NB4 (cell line): ENCODE data around the gene TNFAIP2.

Experiments used
- MAX ChIP-seq: IDR thresholded peaks from 2 replicates; pipeline ENCODE4 v1.6.1; 2011; ENCODE audit warnings: low read depth, low read length
- MYC ChIP-seq: IDR thresholded peaks from 2 replicates; pipeline ENCODE4 v1.6.1; 2011; ENCODE audit warnings: low read depth, low read length
- POLR2A ChIP-seq: IDR thresholded peaks from 2 replicates; pipeline ENCODE4 v1.6.1; 2011; ENCODE audit warnings: mild to moderate bottlenecking; ENCODE audit not compliant: insufficient read length; ENCODE audit errors: extremely low read depth
- TF ChIP-seq, protein P1 (sequence below): IDR thresholded peaks from one replicate; pipeline ENCODE4 v1.5.1; 2012; ENCODE audit warnings: low read depth, low read length

DNA sequence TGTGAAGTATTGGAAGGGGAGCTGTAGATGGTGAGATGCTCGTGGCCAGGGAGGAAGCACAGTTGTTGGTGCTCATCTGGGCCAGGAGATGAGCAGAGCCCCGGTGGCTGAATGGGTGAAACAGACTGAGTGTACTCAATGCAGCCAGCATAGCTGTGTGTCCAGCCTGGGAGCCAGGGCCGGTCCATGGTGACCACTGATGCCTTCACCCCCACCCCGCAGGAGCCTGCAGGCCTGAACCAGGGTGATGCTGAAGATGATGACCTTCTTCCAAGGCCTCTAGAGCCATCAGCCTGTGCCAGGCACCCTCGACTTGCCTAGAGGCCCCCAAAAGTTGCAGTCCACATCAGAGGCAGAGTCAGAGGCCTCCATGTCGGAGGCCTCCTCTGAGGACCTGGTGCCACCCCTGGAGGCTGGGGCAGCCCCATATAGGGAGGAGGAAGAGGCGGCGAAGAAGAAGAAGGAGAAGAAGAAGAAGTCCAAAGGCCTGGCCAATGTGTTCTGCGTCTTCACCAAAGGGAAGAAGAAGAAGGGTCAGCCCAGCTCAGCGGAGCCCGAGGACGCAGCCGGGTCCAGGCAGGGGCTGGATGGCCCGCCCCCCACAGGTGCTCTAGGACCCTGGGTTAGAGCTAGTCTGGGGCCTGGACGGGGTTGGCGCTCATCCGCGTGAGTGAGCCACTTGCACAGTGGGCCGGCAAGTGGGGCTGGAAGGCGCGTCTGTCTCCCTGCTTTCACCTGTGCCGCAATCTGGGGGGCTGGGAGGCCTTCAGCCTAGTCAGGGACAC lies 3.0 kb downstream of the TNFAIP2 start:
- TF ChIP-seq, protein P1, sequence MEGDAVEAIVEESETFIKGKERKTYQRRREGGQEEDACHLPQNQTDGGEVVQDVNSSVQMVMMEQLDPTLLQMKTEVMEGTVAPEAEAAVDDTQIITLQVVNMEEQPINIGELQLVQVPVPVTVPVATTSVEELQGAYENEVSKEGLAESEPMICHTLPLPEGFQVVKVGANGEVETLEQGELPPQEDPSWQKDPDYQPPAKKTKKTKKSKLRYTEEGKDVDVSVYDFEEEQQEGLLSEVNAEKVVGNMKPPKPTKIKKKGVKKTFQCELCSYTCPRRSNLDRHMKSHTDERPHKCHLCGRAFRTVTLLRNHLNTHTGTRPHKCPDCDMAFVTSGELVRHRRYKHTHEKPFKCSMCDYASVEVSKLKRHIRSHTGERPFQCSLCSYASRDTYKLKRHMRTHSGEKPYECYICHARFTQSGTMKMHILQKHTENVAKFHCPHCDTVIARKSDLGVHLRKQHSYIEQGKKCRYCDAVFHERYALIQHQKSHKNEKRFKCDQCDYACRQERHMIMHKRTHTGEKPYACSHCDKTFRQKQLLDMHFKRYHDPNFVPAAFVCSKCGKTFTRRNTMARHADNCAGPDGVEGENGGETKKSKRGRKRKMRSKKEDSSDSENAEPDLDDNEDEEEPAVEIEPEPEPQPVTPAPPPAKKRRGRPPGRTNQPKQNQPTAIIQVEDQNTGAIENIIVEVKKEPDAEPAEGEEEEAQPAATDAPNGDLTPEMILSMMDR = no peak
- TF ChIP-seq POLR2A (no peak), MYC (no peak), MAX (no peak)
